Measurements from ENCODE around the gene GPC6.

The GPC6 gene

DNA sequence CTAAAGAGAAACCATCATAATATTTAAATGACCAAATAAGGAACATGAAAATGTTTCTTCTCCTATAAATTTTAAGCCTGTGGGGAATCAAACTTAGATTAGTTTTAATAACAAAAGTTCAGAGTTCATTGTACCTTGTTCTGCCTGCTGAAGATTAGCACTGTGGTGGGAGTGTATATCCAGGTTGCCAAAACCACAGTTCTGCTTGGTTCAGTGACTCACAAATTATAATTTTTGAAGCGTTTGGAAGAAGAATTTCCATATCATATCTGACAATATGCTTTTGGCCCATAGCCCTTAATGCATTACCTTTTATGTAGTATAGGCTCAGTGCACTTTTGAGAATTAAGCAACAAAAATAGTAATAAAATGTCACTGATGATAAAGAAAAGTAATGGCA is 545.2 kb downstream of the GPC6 start:
- no peak for ATAC-seq
- no peak overlapping the region for H3K27ac Mint-ChIP-seq
- peaks cover 4% of the 10 kb centered on the region for H3K9me3 Mint-ChIP-seq
- no peaks in the 10 kb centered on the region for H3K27me3 Mint-ChIP-seq
- no peaks in the 10 kb centered on the region for H3K36me3 Mint-ChIP-seq
- H3K4me1 Mint-ChIP-seq: no peaks in the 10 kb centered on the region
- no peak overlapping the region for H3K4me3 Mint-ChIP-seq

DNA sequence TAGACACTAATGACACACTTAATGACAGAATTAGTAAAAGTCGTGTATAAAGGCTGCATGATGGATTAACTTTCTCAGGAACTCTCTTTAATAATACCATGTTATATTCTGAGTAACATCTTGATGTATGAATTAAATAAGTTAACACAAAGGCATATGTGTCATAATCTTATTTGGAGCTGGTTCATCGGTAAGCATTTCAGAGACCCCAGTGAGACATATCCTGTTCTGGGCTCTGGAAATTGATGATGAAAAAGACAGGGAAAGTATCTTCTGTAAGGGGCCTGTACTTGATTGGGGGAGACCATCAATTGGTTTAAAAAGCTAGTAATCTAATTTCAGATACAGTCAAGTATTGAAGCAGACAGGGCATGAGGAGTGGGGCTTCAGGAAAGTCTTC is 547.9 kb downstream of the GPC6 start:
- Mint-ChIP-seq H3K27me3 (no peaks in the 10 kb centered on the region), H3K9me3 (peaks cover 2% of the 10 kb centered on the region), H3K4me1 (no peaks in the 10 kb centered on the region), H3K4me3 (no peak overlapping the region), H3K27ac (no peak overlapping the region), H3K36me3 (no peaks in the 10 kb centered on the region)
- ATAC-seq: no peak

DNA sequence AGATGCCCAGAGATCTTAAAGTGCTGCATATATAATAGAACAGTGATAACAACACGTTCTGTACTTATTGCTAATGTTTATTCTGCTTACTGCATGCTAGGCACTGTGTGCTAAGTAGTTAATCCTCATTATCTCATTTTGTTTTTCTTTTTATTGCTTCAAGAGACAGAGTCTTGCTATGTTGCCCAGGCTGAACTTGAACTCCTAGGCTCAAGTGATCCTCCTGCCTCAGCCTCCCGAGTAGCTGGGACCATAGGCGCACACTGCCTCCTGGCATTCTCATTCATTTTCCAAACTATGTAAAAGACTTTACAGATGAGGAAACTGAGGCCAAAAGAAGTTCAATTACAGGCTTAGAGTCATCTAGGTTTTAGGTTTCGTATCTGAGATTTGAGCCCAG is 548.4 kb downstream of the GPC6 start:
- ATAC-seq: no peak
- Mint-ChIP-seq H3K27me3 (no peaks in the 10 kb centered on the region), H3K36me3 (no peaks in the 10 kb centered on the region), H3K9me3 (peaks cover 2% of the 10 kb centered on the region), H3K27ac (no peak overlapping the region), H3K4me3 (no peak overlapping the region), H3K4me1 (no peaks in the 10 kb centered on the region)

DNA sequence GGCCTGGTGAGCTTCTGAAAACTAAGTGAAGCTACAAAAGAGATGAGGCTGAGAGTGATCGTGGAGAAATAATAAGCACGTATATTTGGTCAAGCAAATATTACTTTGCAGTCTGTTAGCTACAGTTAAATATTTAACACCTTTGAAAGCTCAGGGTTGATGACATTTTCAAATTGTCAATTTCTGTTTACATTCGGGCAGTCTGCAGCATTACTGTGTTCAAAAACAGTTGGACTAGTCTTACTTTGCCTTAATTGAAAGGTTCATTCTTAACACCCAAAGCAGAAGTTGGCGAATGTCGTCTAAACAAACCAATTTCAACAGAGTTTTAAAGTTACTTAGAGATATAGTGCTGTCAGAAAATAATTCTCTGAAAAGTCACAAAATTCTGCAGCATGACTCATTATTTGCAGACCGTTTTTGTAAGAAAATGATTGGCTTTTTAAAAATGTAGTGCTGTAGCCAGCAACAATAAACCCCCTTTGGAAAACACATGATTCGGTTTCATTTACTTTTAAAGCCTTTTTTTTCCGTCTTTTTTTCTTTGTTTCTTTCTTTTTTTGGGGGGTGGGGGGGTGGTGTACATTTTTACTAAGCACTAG is 549.0 kb downstream of the GPC6 start:
- H3K36me3 Mint-ChIP-seq: no peaks in the 10 kb centered on the region
- H3K4me3 Mint-ChIP-seq: no peak overlapping the region
- H3K27ac Mint-ChIP-seq: no peak overlapping the region
- peaks cover 2% of the 10 kb centered on the region for H3K9me3 Mint-ChIP-seq
- H3K4me1 Mint-ChIP-seq: no peaks in the 10 kb centered on the region
- ATAC-seq: no peak
- no peaks in the 10 kb centered on the region for H3K27me3 Mint-ChIP-seq

DNA sequence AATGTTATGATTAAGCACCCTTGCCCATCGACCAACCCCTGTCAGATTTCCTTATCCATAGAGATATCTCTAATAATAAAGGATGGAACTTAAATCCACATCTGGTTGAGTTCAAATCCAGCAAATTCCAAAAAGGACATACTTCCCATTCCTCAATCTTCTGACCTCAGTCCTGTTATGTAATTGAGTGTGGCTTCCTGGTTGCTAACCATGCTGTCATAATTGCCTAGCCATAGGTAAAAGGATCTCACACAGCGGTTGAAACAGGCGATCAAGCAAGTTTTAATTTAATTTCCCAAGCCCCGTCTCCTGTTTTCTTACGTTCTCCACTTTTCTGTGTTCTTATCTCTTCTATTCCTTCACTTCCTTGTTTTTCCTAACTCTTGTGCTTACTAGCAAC is 550.3 kb downstream of the GPC6 start:
- ATAC-seq: no peak
- Mint-ChIP-seq H3K36me3 (no peaks in the 10 kb centered on the region), H3K4me1 (no peaks in the 10 kb centered on the region), H3K4me3 (no peak overlapping the region), H3K27me3 (no peaks in the 10 kb centered on the region), H3K27ac (no peak overlapping the region), H3K9me3 (peaks cover 2% of the 10 kb centered on the region)

DNA sequence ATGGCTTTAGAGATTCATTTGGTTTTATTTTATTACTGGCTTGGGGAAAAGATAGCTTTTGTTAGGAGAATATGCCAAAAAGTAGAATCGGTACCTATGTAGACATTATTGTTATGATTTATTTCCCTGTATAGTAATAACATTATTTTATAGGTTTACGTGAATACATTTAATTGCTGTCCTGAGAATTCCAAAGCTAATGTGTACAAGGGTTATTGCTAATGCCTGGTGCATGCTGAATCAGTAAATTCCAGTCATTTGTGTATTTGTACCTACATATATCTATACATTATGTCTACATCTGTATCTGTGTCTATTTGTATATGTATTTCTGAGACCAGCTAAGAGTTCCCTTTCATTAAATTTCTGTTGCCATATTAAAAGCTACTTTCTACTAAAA is 550.9 kb downstream of the GPC6 start:
- no peak for ATAC-seq
- no peak overlapping the region for H3K4me3 Mint-ChIP-seq

DNA sequence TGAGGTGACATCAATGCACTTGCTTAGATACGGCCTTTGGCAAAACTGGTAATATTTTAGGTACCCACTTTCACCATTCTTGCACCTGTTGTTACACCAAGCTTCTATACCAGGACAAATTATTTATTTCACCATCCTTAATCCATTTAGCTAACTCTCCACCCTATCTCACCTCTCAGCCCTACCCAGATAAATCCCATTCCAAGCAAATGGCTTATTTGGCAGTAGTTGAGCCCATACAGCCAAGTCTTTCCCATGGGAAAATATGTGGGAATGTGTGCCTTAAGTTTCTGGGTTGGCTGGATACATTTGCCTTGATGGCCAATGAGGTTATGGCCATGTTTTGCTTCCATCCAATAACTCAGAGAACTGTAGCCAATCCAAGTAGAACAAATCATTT is 551.9 kb downstream of the GPC6 start:
- Mint-ChIP-seq H3K27me3 (no peaks in the 10 kb centered on the region), H3K36me3 (no peaks in the 10 kb centered on the region), H3K4me3 (no peak overlapping the region), H3K4me1 (no peaks in the 10 kb centered on the region), H3K9me3 (peaks cover 5% of the 10 kb centered on the region), H3K27ac (no peak overlapping the region)
- ATAC-seq: no peak

More for the DNA sequence above, 550.9 kb downstream of the GPC6 start:
- no peaks in the 10 kb centered on the region for H3K27me3 Mint-ChIP-seq
- H3K27ac Mint-ChIP-seq: no peak overlapping the region
- no peaks in the 10 kb centered on the region for H3K36me3 Mint-ChIP-seq
- H3K4me1 Mint-ChIP-seq: no peaks in the 10 kb centered on the region
- peaks cover 2% of the 10 kb centered on the region for H3K9me3 Mint-ChIP-seq

DNA sequence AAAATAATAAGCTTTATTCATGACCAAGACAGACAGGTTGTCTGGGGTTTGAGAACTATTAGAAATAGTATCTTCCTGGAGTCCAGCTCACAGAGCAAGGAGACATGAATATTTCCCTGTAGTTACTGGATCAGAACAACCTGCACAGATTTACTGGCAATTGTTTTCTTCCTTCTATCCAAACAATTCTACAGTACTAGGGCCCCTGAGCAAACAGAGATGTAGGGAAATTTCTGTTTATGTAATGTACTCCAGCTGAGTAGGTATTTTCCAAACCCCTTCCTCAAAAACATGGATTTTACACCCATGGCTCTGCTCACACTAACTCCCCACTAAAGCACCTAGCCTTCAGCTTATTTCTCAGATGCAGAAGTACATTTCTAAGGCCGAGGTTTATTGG is 557.6 kb downstream of the GPC6 start:
- peaks cover 3% of the 10 kb centered on the region for H3K9me3 Mint-ChIP-seq
- no peak overlapping the region for H3K27ac Mint-ChIP-seq
- H3K27me3 Mint-ChIP-seq: no peaks in the 10 kb centered on the region
- H3K4me3 Mint-ChIP-seq: no peak overlapping the region
- H3K4me1 Mint-ChIP-seq: no peaks in the 10 kb centered on the region
- ATAC-seq: no peak
- H3K36me3 Mint-ChIP-seq: no peaks in the 10 kb centered on the region

DNA sequence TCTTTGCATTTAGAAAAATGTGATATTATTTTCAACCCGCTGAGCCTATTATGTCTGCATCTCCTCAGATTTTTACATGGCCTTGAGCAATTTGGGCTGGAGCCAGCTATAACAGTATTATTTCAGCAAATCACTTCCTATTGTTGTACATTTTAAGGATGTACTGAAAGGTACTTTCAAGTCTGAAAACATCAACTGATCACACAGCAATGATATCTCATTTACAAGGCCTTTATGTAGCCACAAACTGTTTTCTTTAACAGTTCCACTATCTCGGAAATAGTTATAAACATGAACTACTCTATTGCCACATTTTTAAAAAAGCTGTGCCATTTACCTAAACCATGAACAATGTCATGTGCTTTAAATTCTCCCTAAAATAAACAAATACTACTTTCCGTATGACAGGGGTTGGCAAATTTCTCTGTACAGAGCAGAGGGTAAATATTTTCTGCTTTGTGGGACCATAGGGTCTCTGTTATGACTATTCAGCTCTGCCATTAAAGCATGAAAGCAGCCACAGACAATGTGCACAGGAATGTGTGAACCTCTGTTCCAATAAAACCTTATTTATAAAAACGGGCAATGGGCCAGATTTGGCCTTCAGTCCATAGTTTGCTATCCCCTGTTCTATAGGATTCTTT is 560.4 kb downstream of the GPC6 start:
- H3K4me1 Mint-ChIP-seq: no peaks in the 10 kb centered on the region
- H3K9me3 Mint-ChIP-seq: peaks cover 3% of the 10 kb centered on the region
- H3K4me3 Mint-ChIP-seq: no peak overlapping the region
- no peak for ATAC-seq
- no peaks in the 10 kb centered on the region for H3K27me3 Mint-ChIP-seq
- H3K36me3 Mint-ChIP-seq: no peaks in the 10 kb centered on the region
- no peak overlapping the region for H3K27ac Mint-ChIP-seq

DNA sequence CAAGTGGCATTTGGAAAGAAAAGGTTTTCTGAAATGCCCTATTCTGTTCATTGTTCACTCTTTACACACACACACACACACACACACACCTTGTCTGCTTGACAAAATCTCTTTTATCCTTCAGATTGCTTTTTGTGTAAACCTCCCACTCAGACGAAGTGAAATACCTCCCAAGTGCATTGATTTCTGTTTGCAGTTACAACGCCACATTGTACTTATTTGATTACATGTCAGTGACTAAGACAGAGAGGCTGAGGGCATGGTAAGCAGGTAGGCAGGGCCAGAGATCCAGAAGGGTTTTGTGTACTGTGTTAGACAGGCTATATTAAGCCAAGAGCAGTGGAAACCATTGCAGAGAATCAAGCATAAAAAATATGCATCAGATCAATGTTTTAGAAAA is 561.8 kb downstream of the GPC6 start:
- no peak overlapping the region for H3K4me3 Mint-ChIP-seq
- H3K27ac Mint-ChIP-seq: no peak overlapping the region
- no peaks in the 10 kb centered on the region for H3K27me3 Mint-ChIP-seq
- no peak for ATAC-seq
- no peaks in the 10 kb centered on the region for H3K9me3 Mint-ChIP-seq
- no peaks in the 10 kb centered on the region for H3K36me3 Mint-ChIP-seq
- no peaks in the 10 kb centered on the region for H3K4me1 Mint-ChIP-seq

DNA sequence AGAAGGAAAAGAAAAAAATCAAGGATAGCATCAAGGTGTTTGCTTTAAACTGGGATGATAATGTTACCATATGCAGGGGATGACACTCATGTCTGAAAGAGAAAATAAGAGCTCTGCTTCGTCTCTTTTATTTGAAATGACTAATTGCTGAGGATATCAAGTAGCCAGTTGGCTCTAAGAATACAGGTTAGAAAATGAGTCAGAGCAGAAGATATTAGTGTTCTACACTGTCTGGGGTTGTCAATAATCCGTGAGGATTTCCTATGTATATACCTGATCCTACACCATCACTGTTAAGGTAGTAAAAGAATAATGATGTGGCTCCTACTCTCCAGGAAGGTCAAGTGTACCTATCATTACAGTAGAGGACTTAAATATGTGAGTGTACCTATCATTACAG is 562.5 kb downstream of the GPC6 start:
- H3K27me3 Mint-ChIP-seq: no peaks in the 10 kb centered on the region
- H3K4me1 Mint-ChIP-seq: no peaks in the 10 kb centered on the region
- ATAC-seq: no peak
- no peak overlapping the region for H3K4me3 Mint-ChIP-seq
- no peak overlapping the region for H3K27ac Mint-ChIP-seq
- no peaks in the 10 kb centered on the region for H3K36me3 Mint-ChIP-seq
- H3K9me3 Mint-ChIP-seq: no peaks in the 10 kb centered on the region

DNA sequence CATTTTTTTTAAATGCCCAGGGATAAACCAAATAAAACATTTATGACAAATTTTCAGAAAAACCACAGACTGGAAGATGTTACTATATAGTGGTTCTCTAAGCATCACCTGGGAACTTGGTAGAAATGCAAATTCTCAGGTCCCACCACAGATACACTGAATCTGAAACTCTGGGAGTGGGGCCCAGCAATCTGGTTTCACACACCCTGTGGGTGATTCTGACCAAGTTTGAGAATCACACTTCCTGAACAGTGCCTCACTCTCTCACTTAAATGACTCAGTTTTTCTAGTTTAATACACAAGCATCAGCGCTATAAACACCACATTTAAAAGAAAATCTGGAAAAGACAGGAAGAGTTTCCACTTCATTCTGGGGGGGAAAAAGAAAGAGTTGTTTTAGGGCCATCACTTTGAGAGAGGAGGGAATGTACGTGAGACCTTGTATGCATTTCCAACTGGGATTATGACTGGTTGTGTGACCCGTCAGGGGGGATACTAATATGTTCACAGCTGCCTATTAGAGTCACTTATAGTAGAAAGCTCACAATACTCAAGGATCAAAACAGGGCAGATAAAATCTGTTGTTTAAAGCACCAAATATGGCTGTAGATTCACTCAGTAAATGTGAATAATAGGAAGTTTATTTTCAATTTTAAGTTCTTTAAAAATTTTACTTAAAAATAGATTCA is 567.7 kb downstream of the GPC6 start:
- Mint-ChIP-seq H3K4me3 (no peak overlapping the region), H3K4me1 (no peaks in the 10 kb centered on the region), H3K27ac (no peak overlapping the region), H3K36me3 (no peaks in the 10 kb centered on the region), H3K27me3 (no peaks in the 10 kb centered on the region), H3K9me3 (peaks cover 6% of the 10 kb centered on the region)
- no peak for ATAC-seq

DNA sequence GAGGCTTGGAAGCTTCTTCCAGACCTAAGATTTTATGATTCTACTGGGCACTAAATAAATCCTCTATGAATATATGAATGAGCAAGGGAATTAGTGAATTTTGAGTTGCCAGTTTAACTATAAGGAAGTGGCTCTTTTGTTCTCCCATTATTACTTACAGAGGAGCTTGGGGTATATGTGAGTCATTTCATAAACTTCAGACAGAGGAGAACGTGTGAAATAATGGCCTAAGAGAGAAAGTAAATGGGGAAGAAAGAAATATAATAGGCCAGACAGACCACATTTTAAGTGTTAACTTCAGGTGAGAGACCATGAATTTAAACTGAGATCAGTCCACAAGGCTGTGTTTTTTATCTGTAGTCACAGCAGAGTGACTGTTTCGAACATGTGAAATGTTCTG is 570.9 kb downstream of the GPC6 start:
- Mint-ChIP-seq H3K9me3 (peaks cover 6% of the 10 kb centered on the region), H3K4me3 (no peak overlapping the region), H3K36me3 (no peaks in the 10 kb centered on the region), H3K27ac (no peak overlapping the region), H3K27me3 (no peaks in the 10 kb centered on the region), H3K4me1 (no peaks in the 10 kb centered on the region)
- ATAC-seq: no peak

DNA sequence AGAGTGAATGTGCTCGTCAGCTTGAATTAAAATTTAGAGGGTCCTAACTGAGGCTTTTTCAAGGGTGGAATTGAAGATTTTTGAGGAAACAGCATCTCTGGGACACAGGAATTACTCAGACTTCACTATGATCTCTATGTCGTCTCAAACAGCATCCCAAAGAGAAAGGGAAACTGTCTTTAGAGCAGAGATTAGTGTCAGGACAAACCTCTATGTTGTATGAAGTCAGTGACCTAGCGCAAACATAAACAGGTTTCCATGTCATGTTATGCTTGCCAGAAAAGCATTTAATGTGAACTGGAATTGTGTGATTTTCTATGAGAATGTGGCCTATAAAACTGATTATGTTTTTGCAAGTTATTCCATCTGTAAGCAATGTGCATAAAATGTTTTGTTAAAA is 573.7 kb downstream of the GPC6 start:
- H3K27ac Mint-ChIP-seq: no peak overlapping the region
- no peaks in the 10 kb centered on the region for H3K27me3 Mint-ChIP-seq

DNA sequence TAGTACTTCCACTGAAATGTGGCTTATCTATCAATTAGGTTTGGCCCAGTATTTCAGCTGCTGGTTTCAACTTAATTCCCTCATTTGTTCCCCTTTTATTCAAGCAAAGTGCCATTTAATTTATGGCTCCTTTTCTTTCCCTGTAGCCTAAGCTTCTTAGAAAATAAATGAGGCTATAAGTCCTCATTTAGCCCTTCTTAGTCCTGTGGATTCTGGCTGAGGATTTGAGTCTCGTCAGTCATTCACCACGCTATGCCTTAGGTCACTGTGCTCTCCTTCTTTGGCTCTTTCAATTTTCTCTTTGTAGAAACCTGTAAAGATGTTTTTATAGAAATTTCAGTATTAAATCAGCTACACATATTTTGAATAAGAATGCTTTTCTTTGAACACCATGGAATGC is 579.1 kb downstream of the GPC6 start:
- no peaks in the 10 kb centered on the region for H3K27me3 Mint-ChIP-seq
- no peaks in the 10 kb centered on the region for H3K4me1 Mint-ChIP-seq
- no peak overlapping the region for H3K27ac Mint-ChIP-seq
- no peak overlapping the region for H3K4me3 Mint-ChIP-seq
- H3K36me3 Mint-ChIP-seq: no peaks in the 10 kb centered on the region
- ATAC-seq: no peak
- H3K9me3 Mint-ChIP-seq: no peaks in the 10 kb centered on the region

More for the DNA sequence above, 573.7 kb downstream of the GPC6 start:
- no peak for ATAC-seq
- peaks cover 3% of the 10 kb centered on the region for H3K9me3 Mint-ChIP-seq
- H3K4me3 Mint-ChIP-seq: no peak overlapping the region
- no peaks in the 10 kb centered on the region for H3K36me3 Mint-ChIP-seq
- H3K4me1 Mint-ChIP-seq: no peaks in the 10 kb centered on the region

DNA sequence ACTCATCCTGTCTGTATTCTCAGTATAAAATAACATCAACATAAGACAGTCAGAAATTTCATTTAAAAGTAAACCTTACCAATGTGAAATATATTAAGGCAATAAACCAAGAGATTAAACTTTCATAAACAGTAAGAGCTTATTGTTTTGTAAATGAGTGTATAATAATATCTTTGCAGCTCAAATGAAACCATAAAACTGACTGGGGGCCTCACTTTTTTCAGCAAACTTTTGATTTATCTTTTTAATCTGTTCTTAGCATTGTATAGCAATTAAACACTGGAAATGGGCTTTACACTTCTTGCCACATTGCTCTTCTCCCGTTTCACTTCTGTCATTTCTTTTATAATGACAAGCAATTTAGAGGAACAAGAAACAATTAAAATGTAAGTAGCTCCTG is 580.3 kb downstream of the GPC6 start:
- ATAC-seq: no peak
- H3K9me3 Mint-ChIP-seq: peaks cover 2% of the 10 kb centered on the region
- no peaks in the 10 kb centered on the region for H3K4me1 Mint-ChIP-seq
- no peaks in the 10 kb centered on the region for H3K27me3 Mint-ChIP-seq
- no peaks in the 10 kb centered on the region for H3K36me3 Mint-ChIP-seq
- no peak overlapping the region for H3K27ac Mint-ChIP-seq
- no peak overlapping the region for H3K4me3 Mint-ChIP-seq
